Right ventricle myocardium superior (tissue), 1 donor: Measurements from ENCODE around the gene KIF1C. TPM values are rescaled to one million over a fixed set of nuclear protein-coding genes. Genes with fewer than 3 reads are reported as not detected.

Experiments used
- ATAC-seq: fragments of 200-7000 bp; cut with Tn5 transposase; one replicate; pipeline ENCODE4 v1.9.1; 2020; ENCODE audit warnings: mild to moderate bottlenecking; ENCODE audit not compliant: poor library complexity
- DNase-seq: peaks from one replicate; pipeline ENCODE4 v3.0.0-alpha.2; 2020
- intact Hi-C: fragments of 100-400 bp; cut with DNase I; formaldehyde crosslinking; loops from one replicate; pipeline ENCODE4 v1.11.2; 2022
- long read RNA-seq: library from polyadenylated mRNA; unstranded; transcript quantifications from one replicate; pipeline ENCODE4 v2.0.0, GENCODE V29; 2021
- total RNA-seq: library from RNA; stranded (reverse); fragmentation: NEBNext Ultra II Directional; extraction: Animal tissue kit (Norgen Biotek cat#: 25700); gene quantifications from one replicate; pipeline ENCODE4 v1.2.1, GENCODE V29; 2021
- donor health status: DM: no; HTN: yes; CAD: no; lungs with severe emphysema.

The KIF1C gene
- 720 TPM for total RNA-seq
- long read RNA-seq, full-length matches to known transcripts: 1,357 of 2,147 reads
- long read RNA-seq, partial matches to known transcripts: 663 of 2,147 reads
- long read RNA-seq, other reads (novel, unspliced or antisense): 127 of 2,147 reads

- intact Hi-C loops: no loop called here
- peak; percentile 97 for DNase-seq
- ATAC-seq: peak; percentile 92
Observed at GRCh38 chr17:4997302-4998026, at the start of gene KIF1C, which contains the start of gene INCA1. TSS of gene KIF1C (plus strand) at chr17:4997950. CDS start at chr17:5000247, 2,297 bp downstream. TSS of gene INCA1 (minus strand) at chr17:4997522. CDS start at chr17:4994437, 3,085 bp downstream.

DNA sequence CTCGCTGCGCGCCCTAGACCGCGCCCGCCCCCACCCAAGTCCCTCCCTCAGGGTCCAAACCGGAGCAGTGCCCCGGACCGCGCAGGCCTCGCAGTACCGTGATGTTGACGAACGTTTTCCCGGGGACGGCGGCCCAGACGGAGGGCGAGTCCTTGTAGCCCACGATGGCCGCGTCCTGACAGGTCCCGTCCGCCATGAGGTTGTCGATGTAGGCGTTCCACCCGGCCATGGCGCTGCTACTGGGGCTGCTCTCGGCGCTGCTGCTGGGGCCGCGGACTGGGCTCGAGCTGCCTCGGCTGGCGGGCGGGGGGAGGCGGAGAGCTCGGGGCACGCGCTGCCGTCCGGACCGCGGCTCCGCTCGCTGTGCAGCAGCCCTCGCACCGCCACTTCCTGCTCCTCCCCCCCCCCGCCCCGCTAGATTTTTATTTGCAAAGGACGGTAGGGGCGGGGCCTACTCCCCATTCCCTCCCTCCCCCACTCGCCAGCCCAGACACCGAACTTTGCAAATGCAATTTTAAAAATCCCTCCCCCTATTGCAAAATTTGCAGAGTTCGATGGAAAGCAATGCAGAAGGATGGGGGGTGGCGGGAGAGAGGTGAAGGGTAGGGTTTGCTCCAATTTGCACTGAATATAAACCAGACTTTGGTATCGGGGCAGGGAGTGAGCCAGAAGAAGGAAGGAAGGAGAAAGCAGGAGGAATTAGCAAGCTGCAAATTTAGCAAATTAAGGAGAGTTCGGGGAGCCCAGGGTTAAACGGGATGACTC, 49.4 kb upstream of the KIF1C start, which contains the start of gene PFN1:
Gene PFN1, minus strand, starts transcription at position 365 of the 765 bp plus-strand sequence. Its CDS starts 136 bp downstream, at position 229.
- DNase-seq: peak; percentile 94
- intact Hi-C loops: no loop called here
- peak; percentile 80 for ATAC-seq

GRCh38 chr17:4948931-4949320, 48.8 kb upstream of the KIF1C start:
- DNase-seq: peak; percentile 91
- ATAC-seq: peak; percentile 84
- intact Hi-C loops: no loop called here

- intact Hi-C loops: loop anchor here (2.0 kb wide), 1 partner anchor 17 kb away; the partner anchor contains the start of gene SPAG7
- DNase-seq (peak; percentile 85), ATAC-seq (peak; percentile 32)
Observed at GRCh38 chr17:4949321-4950074, 48.3 kb upstream of the KIF1C start.

GRCh38 chr17:4950075-4950745, 47.5 kb upstream of the KIF1C start:
- intact Hi-C loops: loop anchor here (2.0 kb wide), 1 partner anchor 17 kb away; the partner anchor contains the start of gene SPAG7
- DNase-seq (peak; percentile 87), ATAC-seq (peak; percentile 1)

DNA sequence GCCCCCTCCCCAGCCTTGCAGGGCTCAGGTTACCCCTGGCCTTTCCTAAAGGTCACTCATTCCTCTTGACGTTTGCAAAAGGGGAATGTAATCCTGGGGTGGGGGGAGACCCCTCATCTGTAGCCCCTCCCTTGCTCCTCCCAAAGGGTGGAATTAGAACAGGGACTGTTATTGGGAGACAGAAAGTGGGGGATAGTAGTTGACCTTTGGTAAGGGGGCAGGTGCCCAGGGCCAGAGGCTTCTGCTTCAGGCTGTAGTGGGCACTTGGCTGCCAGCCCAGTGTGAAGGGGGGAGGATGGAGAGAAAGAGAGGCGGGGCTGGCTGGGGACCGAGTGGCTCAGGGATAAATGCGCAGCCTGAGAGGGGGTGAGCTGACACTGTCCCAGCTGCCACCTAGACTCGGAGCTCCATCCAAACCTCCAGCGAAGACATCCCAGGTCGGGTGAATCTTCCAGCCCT, 47.0 kb upstream of the KIF1C start, which contains the start of gene ENO3:
Gene ENO3, plus strand, starts transcription at position 374 of the 459 bp plus-strand sequence. CDS start 711 bp downstream, outside the sequence.
- intact Hi-C loops: loop anchor here (2.0 kb wide), 1 partner anchor 16 kb away; the partner anchor contains the start of gene SPAG7
- DNase-seq (peak; percentile 66), ATAC-seq (no peak)

- intact Hi-C loops: loop anchor here (2.0 kb wide), 1 partner anchor 15 kb away; the partner anchor contains the start of gene SPAG7
- ATAC-seq: no peak
- DNase-seq: no peak
Observed at GRCh38 chr17:4951486-4951885, 46.3 kb upstream of the KIF1C start.

GRCh38 chr17:4953451-4953961, 44.2 kb upstream of the KIF1C start:
- intact Hi-C loops: no loop called here
- DNase-seq: no peak
- no peak for ATAC-seq

GRCh38 chr17:4955091-4955490, 42.7 kb upstream of the KIF1C start:
- ATAC-seq (no peak), DNase-seq (no peak)
- intact Hi-C loops: no loop called here

GRCh38 chr17:4956493-4957061, 41.2 kb upstream of the KIF1C start:
- peak; percentile 72 for DNase-seq
- no peak for ATAC-seq
- intact Hi-C loops: no loop called here

GRCh38 chr17:4958102-4958501, 39.6 kb upstream of the KIF1C start:
- DNase-seq: no peak
- intact Hi-C loops: no loop called here
- ATAC-seq: peak; percentile 54

- ATAC-seq: no peak
- intact Hi-C loops: no loop called here
- DNase-seq: no peak
Observed at GRCh38 chr17:4959261-4959965, 38.3 kb upstream of the KIF1C start.

GRCh38 chr17:4960279-4960922, 37.3 kb upstream of the KIF1C start:
- DNase-seq: no peak
- intact Hi-C loops: no loop called here
- no peak for ATAC-seq

- intact Hi-C loops: no loop called here
- no peak for DNase-seq
- ATAC-seq: no peak
Observed at GRCh38 chr17:4965311-4965986, 32.3 kb upstream of the KIF1C start.

GRCh38 chr17:4966844-4967538, 30.8 kb upstream of the KIF1C start:
- peak; percentile 99 for DNase-seq
- ATAC-seq: peak; percentile 88
- intact Hi-C loops: loop anchor here (2.0 kb wide), 1 partner anchor 16 kb away; the partner anchor contains the start of gene ENO3
